ENCODE data around the gene LYSMD4.

LYSMD4 gene

DNA sequence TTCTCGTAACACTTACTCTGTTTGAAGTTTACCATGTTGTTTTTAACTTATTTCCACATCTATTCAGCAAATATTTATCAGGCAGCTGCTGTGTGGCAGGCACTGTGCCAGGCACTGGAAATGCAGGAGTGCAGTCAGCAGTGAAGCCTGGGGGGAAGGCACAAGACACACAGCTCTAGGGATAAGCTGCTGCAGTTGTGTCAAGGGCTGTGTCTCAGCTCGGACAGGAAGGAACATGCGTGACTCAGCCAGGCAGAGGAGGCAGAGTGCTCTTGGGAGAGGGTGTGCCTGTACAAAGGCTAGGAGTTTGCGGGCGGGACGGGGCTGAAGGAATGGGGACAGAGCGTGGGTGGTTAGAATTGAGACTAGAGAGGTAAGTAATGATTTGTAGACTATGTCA, 24.7 kb downstream of the LYSMD4 start:
- H3K9me3 ChIP-seq (ENCODE audit: control insufficient read depth in 2 of 2, low read length in 2 of 2), result no peaks in the 10 kb centered on the region
- H3K36me3 ChIP-seq (ENCODE audit: control insufficient read depth in 2 of 2, insufficient read depth in 2 of 2, low read length in 2 of 2), result peaks cover 21 to 26% of the 10 kb centered on the region in 2 donors
- H3K4me3 ChIP-seq (ENCODE audit: low read length in 2 of 2), result no peak overlapping the region
- H3K4me1 ChIP-seq (ENCODE audit: control insufficient read depth in 2 of 2, insufficient read depth in 2 of 2, low read length in 2 of 2), result peaks cover 4 to 11% of the 10 kb centered on the region in 2 donors
- no peak overlapping the region for H3K9ac ChIP-seq (ENCODE audit: low read depth in 1 of 2, low read length in 2 of 2)
- no peaks in the 10 kb centered on the region for H3K27me3 ChIP-seq (ENCODE audit: control insufficient read depth in 2 of 2, insufficient read depth in 2 of 2, low read length in 2 of 2)
- no peak overlapping the region for H3K27ac ChIP-seq (ENCODE audit: low read depth in 2 of 2, low read length in 2 of 2)

- Histone ChIP-seq H3K4me1 (ENCODE audit: control insufficient read depth in 2 of 2, insufficient read depth in 2 of 2, low read length in 2 of 2) (peaks cover 4 to 14% of the 10 kb centered on the region in 2 donors), H3K27ac (ENCODE audit: low read depth in 2 of 2, low read length in 2 of 2) (peak overlapping the region in 1 of 2 donors; percentile 3), H3K4me3 (ENCODE audit: low read length in 2 of 2) (no peak overlapping the region), H3K36me3 (ENCODE audit: control insufficient read depth in 2 of 2, insufficient read depth in 2 of 2, low read length in 2 of 2) (peaks cover 18 to 21% of the 10 kb centered on the region in 2 donors), H3K27me3 (ENCODE audit: control insufficient read depth in 2 of 2, insufficient read depth in 2 of 2, low read length in 2 of 2) (no peaks in the 10 kb centered on the region), H3K9me3 (ENCODE audit: control insufficient read depth in 2 of 2, low read length in 2 of 2) (no peaks in the 10 kb centered on the region), H3K9ac (ENCODE audit: low read depth in 1 of 2, low read length in 2 of 2) (no peak overlapping the region)
Observed at GRCh38 chr15:99707473-99708270, 25.6 kb downstream of the LYSMD4 start.

DNA sequence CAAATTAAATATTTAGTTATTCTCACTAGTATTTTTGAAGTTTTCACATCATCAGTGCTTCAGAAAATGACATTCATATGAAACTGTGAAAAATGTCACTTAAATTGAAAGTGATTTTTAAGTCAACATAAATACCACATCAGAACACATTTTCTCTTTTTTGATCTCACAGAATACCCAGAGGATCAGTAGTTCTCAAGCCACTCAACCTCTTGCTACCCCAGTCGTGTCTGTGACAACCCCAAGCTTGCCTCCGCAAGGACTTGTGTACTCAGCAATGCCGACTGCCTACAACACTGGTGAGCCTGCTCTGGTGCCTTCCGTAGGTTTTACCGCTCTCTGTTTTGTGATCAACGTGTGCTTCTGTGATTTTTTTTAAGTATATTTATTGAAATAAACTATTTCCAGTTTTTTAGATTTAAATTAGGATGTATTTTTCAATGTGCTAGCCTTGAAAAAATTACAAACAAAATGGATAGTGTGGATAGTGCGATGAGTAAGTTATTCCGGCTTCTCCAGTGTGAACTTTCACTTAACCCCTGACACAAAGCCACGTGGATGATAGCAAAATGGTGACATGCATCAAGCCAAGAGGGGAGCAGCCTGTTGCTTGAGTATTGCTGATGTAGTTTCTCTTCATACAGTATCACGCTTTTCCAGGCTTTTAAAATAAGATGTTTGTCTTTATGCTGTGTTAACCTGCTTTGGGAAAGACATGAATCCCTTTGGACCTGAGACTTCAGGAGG, 26.5 kb downstream of the LYSMD4 start:
- Histone ChIP-seq H3K4me1 (ENCODE audit: control insufficient read depth in 2 of 2, insufficient read depth in 2 of 2, low read length in 2 of 2) (peaks cover 4 to 14% of the 10 kb centered on the region in 2 donors), H3K27ac (ENCODE audit: low read depth in 2 of 2, low read length in 2 of 2) (no peak overlapping the region), H3K36me3 (ENCODE audit: control insufficient read depth in 2 of 2, insufficient read depth in 2 of 2, low read length in 2 of 2) (peaks cover 12 to 13% of the 10 kb centered on the region in 2 donors), H3K9ac (ENCODE audit: low read depth in 1 of 2, low read length in 2 of 2) (no peak overlapping the region), H3K4me3 (ENCODE audit: low read length in 2 of 2) (no peak overlapping the region), H3K9me3 (ENCODE audit: control insufficient read depth in 2 of 2, low read length in 2 of 2) (no peaks in the 10 kb centered on the region), H3K27me3 (ENCODE audit: control insufficient read depth in 2 of 2, insufficient read depth in 2 of 2, low read length in 2 of 2) (no peaks in the 10 kb centered on the region)

DNA sequence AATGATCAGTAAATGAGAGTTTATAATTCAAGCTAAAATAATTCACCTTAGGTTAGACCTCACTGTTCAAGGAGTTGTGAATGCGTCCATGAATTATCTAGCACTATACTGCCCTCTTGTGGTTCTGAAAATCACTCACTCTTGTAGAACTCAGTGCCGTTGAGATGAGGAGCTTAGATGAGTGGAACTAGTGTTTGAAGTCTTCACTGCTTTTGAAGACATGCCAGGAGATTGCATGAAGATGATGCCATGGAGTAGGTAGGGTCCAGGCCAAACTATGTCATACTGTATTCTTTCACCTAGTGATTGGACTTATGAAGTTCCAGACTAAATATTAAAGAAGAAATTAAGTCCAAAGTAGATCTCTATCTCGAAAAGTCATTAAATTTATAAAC, 28.8 kb downstream of the LYSMD4 start:
- no peak overlapping the region for H3K4me3 ChIP-seq (ENCODE audit: low read length in 2 of 2)
- no peaks in the 10 kb centered on the region for H3K9me3 ChIP-seq (ENCODE audit: control insufficient read depth in 2 of 2, low read length in 2 of 2)
- no peaks in the 10 kb centered on the region for H3K27me3 ChIP-seq (ENCODE audit: control insufficient read depth in 2 of 2, insufficient read depth in 2 of 2, low read length in 2 of 2)
- no peaks in the 10 kb centered on the region for H3K36me3 ChIP-seq (ENCODE audit: control insufficient read depth in 2 of 2, insufficient read depth in 2 of 2, low read length in 2 of 2)
- peaks cover 4 to 14% of the 10 kb centered on the region in 2 donors for H3K4me1 ChIP-seq (ENCODE audit: control insufficient read depth in 2 of 2, insufficient read depth in 2 of 2, low read length in 2 of 2)
- peak overlapping the region in 1 of 2 donors; percentile 70 for H3K27ac ChIP-seq (ENCODE audit: low read depth in 2 of 2, low read length in 2 of 2)
- H3K9ac ChIP-seq (ENCODE audit: low read depth in 1 of 2, low read length in 2 of 2), result no peak overlapping the region

- Histone ChIP-seq H3K36me3 (ENCODE audit: control insufficient read depth in 2 of 2, insufficient read depth in 2 of 2, low read length in 2 of 2) (no peaks in the 10 kb centered on the region), H3K4me1 (ENCODE audit: control insufficient read depth in 2 of 2, insufficient read depth in 2 of 2, low read length in 2 of 2) (peaks cover 4 to 11% of the 10 kb centered on the region in 2 donors), H3K9ac (ENCODE audit: low read depth in 1 of 2, low read length in 2 of 2) (peak overlapping the region in 1 of 2 donors; percentile 33), H3K4me3 (ENCODE audit: low read length in 2 of 2) (peak overlapping the region in 1 of 2 donors; percentile 27), H3K9me3 (ENCODE audit: control insufficient read depth in 2 of 2, low read length in 2 of 2) (no peaks in the 10 kb centered on the region), H3K27me3 (ENCODE audit: control insufficient read depth in 2 of 2, insufficient read depth in 2 of 2, low read length in 2 of 2) (no peaks in the 10 kb centered on the region), H3K27ac (ENCODE audit: low read depth in 2 of 2, low read length in 2 of 2) (peak overlapping the region; percentile 27 to 70)
Observed at GRCh38 chr15:99703603-99704443, 29.4 kb downstream of the LYSMD4 start.

GRCh38 chr15:99702895-99703602, 30.2 kb downstream of the LYSMD4 start:
- H3K4me1 ChIP-seq (ENCODE audit: control insufficient read depth in 2 of 2, insufficient read depth in 2 of 2, low read length in 2 of 2), result peaks cover 2 to 5% of the 10 kb centered on the region in 2 donors
- H3K27me3 ChIP-seq (ENCODE audit: control insufficient read depth in 2 of 2, insufficient read depth in 2 of 2, low read length in 2 of 2), result no peaks in the 10 kb centered on the region
- H3K9ac ChIP-seq (ENCODE audit: low read depth in 1 of 2, low read length in 2 of 2), result peak overlapping the region in 1 of 2 donors; percentile 22
- H3K4me3 ChIP-seq (ENCODE audit: low read length in 2 of 2), result no peak overlapping the region
- no peaks in the 10 kb centered on the region for H3K9me3 ChIP-seq (ENCODE audit: control insufficient read depth in 2 of 2, low read length in 2 of 2)
- peak overlapping the region; percentile 27 to 70 for H3K27ac ChIP-seq (ENCODE audit: low read depth in 2 of 2, low read length in 2 of 2)
- no peaks in the 10 kb centered on the region for H3K36me3 ChIP-seq (ENCODE audit: control insufficient read depth in 2 of 2, insufficient read depth in 2 of 2, low read length in 2 of 2)

DNA sequence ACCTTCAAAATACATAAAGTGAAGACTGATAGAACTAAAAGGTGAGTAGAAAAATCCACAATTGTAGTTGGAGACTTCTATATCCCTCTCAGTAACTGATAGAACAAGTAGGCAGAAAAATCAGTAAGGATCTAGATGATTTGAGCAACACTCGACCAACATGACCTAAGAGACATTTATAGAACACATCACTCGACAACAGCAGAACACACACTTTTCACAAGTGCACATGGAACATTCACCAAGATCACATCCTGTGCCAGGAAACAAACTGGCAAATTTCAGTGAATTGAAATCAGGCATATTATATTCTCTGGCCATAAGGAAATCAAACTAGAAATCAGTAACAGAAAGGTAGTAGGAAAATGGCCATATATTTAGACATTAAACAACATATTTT, 37.1 kb downstream of the LYSMD4 start:
- peaks cover 19 to 24% of the 10 kb centered on the region in 2 donors for H3K36me3 ChIP-seq (ENCODE audit: control insufficient read depth in 2 of 2, insufficient read depth in 2 of 2, low read length in 2 of 2)
- no peaks in the 10 kb centered on the region for H3K27me3 ChIP-seq (ENCODE audit: control insufficient read depth in 2 of 2, insufficient read depth in 2 of 2, low read length in 2 of 2)
- no peaks in the 10 kb centered on the region for H3K4me1 ChIP-seq (ENCODE audit: control insufficient read depth in 2 of 2, insufficient read depth in 2 of 2, low read length in 2 of 2)
- H3K9me3 ChIP-seq (ENCODE audit: control insufficient read depth in 2 of 2, low read length in 2 of 2), result no peaks in the 10 kb centered on the region
- H3K27ac ChIP-seq (ENCODE audit: low read depth in 2 of 2, low read length in 2 of 2), result no peak overlapping the region
- H3K4me3 ChIP-seq (ENCODE audit: low read length in 2 of 2), result no peak overlapping the region
- H3K9ac ChIP-seq (ENCODE audit: low read depth in 1 of 2, low read length in 2 of 2), result no peak overlapping the region

DNA sequence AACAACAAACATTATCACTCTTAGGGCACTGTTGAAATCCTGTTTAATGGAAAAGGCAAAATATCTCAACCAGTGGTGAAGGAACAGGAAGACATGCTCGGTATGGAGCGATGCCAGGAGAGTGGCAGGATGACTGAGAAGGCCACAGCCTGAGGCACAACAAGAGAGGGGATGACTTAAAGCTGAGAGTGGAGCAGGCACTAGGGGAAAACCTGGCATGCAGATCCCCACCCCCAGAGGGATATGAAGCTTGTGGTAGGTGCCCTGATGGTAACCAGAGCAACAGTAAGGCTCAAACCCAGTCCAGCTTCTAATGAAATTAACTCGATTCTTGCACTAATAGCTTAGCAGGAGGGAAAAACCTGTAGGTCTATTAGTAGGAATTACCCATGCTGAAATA, 40.4 kb downstream of the LYSMD4 start:
- H3K9ac ChIP-seq (ENCODE audit: low read depth in 1 of 2, low read length in 2 of 2), result no peak overlapping the region
- H3K27ac ChIP-seq (ENCODE audit: low read depth in 2 of 2, low read length in 2 of 2), result no peak overlapping the region
- H3K36me3 ChIP-seq (ENCODE audit: control insufficient read depth in 2 of 2, insufficient read depth in 2 of 2, low read length in 2 of 2), result peaks cover 24 to 29% of the 10 kb centered on the region in 2 donors
- H3K27me3 ChIP-seq (ENCODE audit: control insufficient read depth in 2 of 2, insufficient read depth in 2 of 2, low read length in 2 of 2), result no peaks in the 10 kb centered on the region
- no peak overlapping the region for H3K4me3 ChIP-seq (ENCODE audit: low read length in 2 of 2)
- no peaks in the 10 kb centered on the region for H3K4me1 ChIP-seq (ENCODE audit: control insufficient read depth in 2 of 2, insufficient read depth in 2 of 2, low read length in 2 of 2)
- H3K9me3 ChIP-seq (ENCODE audit: control insufficient read depth in 2 of 2, low read length in 2 of 2), result no peaks in the 10 kb centered on the region

DNA sequence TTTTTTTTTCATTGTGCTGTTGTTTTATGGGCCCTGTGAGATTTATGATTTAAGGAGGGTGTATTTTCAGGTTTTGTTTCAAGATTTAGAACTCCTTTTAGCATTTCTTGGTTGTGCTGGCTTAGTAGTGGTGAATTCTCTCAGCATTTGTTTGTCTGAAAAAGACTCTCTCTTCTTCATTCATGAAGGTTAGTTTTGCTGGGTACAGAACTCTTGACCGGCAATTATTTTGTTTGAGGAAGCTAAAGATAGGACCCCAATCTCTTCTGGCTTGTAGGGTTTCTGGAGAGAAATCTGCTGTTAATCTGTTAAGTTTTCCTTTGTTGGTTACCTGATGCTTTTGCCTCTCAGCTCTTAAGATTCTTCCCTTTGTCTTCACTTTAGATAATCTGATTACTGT, 46.9 kb downstream of the LYSMD4 start:
- Histone ChIP-seq H3K36me3 (ENCODE audit: control insufficient read depth in 2 of 2, insufficient read depth in 2 of 2, low read length in 2 of 2) (peaks cover 4 to 15% of the 10 kb centered on the region in 2 donors), H3K27ac (ENCODE audit: low read depth in 2 of 2, low read length in 2 of 2) (no peak overlapping the region), H3K4me1 (ENCODE audit: control insufficient read depth in 2 of 2, insufficient read depth in 2 of 2, low read length in 2 of 2) (no peaks in the 10 kb centered on the region), H3K9ac (ENCODE audit: low read depth in 1 of 2, low read length in 2 of 2) (no peak overlapping the region), H3K4me3 (ENCODE audit: low read length in 2 of 2) (no peak overlapping the region), H3K27me3 (ENCODE audit: control insufficient read depth in 2 of 2, insufficient read depth in 2 of 2, low read length in 2 of 2) (no peaks in the 10 kb centered on the region), H3K9me3 (ENCODE audit: control insufficient read depth in 2 of 2, low read length in 2 of 2) (no peaks in the 10 kb centered on the region)

Measured in mucosa of rectum (tissue), 2 donors.